AG10803 (cell line): ENCODE measurements around the gene CDK14.
"Not testable (repeated sequence)": the region's sequence is repeated elsewhere in the genome, so short reads cannot be mapped to it uniquely, and the experiment has no call there.

Experiments used
- DNase-seq: peaks from one replicate; pipeline ENCODE4 v3.0.0; 2010; ENCODE audit warnings: low read depth
- H3K4me3 ChIP-seq: 2 replicates; pipeline ENCODE4 v1.5.1; 2011; ENCODE audit warnings: mild to moderate bottlenecking, low read length, control low read depth
- TF ChIP-seq, protein P1 (sequence below): conservative IDR thresholded peaks from 2 replicates; pipeline ENCODE4 v1.5.1; 2011; ENCODE audit warnings: mild to moderate bottlenecking, low read length, control low read depth, inconsistent platforms

The CDK14 gene

DNA sequence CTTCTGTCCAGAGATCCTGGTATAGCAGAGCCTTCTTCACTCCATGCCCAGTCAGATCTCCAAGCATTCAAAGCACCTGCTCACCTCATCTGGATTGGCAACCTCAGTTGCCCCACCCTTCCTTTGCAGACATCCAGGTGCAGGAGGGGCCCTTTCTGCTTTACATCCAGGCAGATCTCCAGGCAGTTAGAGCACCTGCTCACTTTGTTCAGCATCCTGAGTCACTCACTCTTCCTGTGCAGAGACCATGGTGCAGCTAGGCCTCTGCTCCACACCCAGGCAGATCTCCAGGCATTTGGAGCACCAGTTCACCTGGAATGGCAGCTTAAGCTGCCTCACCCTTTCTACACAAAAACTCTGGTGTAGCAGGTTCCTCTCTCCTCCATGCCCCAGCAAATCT is 153.1 kb downstream of the CDK14 start:
- no peak overlapping the region for H3K4me3 ChIP-seq
- TF ChIP-seq, protein P1, sequence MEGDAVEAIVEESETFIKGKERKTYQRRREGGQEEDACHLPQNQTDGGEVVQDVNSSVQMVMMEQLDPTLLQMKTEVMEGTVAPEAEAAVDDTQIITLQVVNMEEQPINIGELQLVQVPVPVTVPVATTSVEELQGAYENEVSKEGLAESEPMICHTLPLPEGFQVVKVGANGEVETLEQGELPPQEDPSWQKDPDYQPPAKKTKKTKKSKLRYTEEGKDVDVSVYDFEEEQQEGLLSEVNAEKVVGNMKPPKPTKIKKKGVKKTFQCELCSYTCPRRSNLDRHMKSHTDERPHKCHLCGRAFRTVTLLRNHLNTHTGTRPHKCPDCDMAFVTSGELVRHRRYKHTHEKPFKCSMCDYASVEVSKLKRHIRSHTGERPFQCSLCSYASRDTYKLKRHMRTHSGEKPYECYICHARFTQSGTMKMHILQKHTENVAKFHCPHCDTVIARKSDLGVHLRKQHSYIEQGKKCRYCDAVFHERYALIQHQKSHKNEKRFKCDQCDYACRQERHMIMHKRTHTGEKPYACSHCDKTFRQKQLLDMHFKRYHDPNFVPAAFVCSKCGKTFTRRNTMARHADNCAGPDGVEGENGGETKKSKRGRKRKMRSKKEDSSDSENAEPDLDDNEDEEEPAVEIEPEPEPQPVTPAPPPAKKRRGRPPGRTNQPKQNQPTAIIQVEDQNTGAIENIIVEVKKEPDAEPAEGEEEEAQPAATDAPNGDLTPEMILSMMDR: no peak
- no peak for DNase-seq

DNA sequence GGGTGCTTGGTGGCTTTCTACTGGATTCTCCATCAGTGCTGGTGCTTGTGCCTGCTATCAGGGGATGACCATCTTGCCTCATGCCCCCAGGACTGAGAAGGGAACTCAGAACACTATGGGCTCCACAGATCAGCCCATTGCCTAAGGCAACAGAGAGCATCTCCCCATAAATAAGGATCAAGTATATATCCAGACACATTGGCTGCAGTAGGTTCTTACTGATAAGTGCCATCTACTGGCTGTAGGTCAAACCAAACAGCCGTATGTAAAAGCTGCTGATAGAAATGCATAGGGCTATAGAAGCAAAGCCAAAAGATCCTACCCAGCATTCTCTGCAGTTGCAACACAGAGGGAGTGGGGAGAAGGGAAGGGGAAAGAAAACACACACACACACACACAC is 153.7 kb downstream of the CDK14 start:
- TF ChIP-seq, protein P1: peak; percentile 33
- DNase-seq: peak; percentile 31
- no peak overlapping the region for H3K4me3 ChIP-seq

DNA sequence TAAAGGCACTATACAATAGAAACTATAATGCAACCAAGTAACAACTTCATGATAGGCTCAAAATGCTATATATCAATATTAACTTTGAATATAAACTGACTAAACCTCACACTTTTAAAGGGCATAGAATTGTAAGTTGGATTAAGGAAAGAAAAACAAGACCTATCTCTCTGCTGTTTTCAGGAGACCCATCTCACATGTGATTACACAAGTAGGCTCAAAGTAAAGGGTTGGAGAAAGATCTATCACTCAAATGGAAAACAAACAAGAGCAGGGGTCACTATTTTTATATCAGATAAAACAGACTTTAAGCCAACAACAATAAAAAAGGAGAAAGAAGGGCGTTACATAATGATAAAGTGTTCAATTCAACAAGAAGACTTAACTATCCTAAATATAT is 155.5 kb downstream of the CDK14 start:
- DNase-seq: no peak
- no peak overlapping the region for H3K4me3 ChIP-seq
- TF ChIP-seq, protein P1: no peak

DNA sequence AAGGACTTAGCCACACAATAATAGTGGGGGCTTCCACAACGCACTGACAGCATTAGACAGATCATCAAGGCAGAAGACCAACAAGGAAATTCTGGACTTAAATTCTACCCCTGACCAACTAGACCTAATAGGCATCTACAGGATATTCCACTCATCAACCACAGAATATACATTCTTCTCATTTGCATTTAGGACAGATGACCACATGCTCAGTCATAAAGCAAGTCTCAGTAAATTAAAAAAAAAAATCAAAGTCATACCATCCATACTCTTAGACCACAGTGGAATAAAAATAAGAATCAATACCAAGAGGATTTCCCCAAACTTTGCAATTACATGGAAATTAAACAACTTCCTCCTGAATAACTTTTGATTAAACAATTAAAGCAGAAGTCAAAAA is 155.9 kb downstream of the CDK14 start:
- DNase-seq: no peak
- H3K4me3 ChIP-seq: no peak overlapping the region
- TF ChIP-seq, protein P1: no peak

DNA sequence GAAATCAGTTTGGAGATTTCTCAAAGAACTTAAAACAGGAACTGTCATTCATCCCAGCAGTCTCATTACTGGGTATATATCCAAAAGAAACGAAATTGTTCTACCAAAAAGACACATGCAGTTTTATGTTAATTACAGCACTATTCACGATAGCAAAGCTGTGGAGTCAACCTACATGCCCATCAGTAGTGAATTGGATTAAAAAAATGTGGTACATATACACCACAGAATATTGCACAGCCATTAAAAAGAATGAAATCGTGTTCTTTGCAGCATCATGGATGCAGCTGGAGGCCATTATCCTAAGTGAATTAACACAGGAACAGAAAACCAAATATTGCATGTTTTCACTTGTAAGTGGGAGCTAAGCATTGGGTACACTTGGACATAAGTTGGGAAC is 158.9 kb downstream of the CDK14 start:
- TF ChIP-seq, protein P1: no peak
- DNase-seq: no peak
- no peak overlapping the region for H3K4me3 ChIP-seq

DNA sequence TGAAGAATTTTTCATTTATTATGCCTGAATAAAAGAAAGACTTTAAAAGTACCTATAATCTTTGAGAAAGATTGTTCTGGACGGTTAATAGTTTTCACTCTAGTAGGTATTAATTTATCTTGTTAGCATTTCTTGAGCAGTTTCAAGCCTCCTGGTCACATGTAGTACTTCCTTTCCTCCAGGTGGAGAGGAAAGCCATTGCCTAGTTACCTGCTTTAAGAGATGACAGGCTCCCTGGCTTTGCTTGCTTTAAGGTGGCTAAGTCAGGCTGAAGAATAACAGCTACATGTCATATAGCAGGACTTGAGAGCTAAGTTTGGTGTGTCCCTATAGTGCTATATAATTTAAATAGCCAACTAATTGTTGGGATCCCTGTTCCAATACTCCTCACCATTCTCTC is 160.2 kb downstream of the CDK14 start:
- no peak overlapping the region for H3K4me3 ChIP-seq
- no peak for DNase-seq
- TF ChIP-seq, protein P1: no peak

DNA sequence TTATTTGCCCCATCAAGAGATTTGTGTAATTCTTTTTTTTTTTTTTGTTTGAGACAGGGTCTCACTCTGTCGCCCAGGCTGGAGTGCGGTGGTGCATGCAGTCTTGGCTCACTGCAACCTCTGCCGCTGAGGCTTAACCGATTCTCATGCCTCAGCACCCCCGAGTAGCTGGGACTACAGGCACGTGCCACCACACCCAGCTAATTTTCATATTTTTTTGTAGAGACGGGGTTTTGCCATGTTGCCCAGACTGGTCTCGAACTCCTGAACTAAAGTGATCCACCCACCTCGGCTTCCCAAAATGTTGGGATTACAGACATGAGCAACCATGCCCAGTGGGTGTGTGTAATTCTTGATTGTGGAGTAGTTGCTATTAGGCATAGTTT is 161.4 kb downstream of the CDK14 start:
- not testable (repeated sequence) for H3K4me3 ChIP-seq, DNase-seq

DNA sequence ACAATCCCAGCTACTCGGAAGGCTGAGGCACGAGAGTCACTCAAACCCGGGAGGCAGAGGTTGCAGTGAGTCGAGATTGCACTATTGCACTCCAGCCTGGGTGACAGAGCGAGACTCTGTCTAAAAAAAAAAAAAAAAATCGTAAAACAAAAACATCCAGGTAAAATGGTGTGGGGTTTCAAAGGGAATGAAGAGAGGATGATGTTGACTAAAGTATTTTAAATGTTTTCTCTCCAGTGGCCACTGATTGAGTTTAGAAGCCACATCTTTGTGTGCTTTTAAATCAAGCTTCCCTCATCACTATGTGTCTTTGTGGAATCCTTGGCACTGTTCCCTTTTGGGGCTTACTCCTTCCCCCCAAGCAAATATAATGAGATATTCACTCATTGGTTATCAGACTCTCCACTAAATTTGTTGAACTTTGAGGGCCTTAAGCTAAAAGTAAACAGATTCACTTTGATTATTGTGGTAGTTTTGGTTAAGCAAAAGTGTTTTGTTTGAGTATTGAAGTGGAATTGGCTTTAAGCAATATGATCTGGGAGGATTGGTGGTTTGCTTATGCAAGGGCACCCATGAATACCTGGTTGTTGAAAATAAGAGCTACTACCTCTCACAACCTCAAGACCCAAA is 162.9 kb downstream of the CDK14 start:
- DNase-seq: no peak
- TF ChIP-seq, protein P1: no peak
- no peak overlapping the region for H3K4me3 ChIP-seq
